ENCODE results near the gene DHX36. TPM values are rescaled to one million over a fixed set of nuclear protein-coding genes. Genes with fewer than 3 reads are reported as not detected.
A peak's percentile ranks its signal among the peaks of the same experiment; 100 is the strongest.

Gene DHX36
- total and polyA plus RNA-seq, 10 of the 15 experiments (the other 5 are each of a cell fraction or from before 2014, with no cell fraction given) = 16.2 to 70.5 (median 41.6) TPM

- FAIRE-seq (no peak), ATAC-seq (peak; percentile 22; the same call in 1 of the 3 replicates), DNase-seq (ENCODE audit: low read depth, low spot score) (no peak)
- Histone ChIP-seq H2AFZ (ENCODE audit: control insufficient read depth, low read depth, low read length) (no peak overlapping the region), H3K27me3 (replicated peaks in 1 of 2; ENCODE audit: control insufficient read depth in 2 of 2, insufficient read depth in 2 of 2, low read length in 1 of 2) (no peaks in the 10 kb centered on the region), H4K20me1 (ENCODE audit: control insufficient read depth, insufficient read depth) (no peaks in the 10 kb centered on the region), H3K36me3 (ENCODE audit: control insufficient read depth in 2 of 2, insufficient read depth in 2 of 2, low read length in 1 of 2) (peaks cover 5 to 16% of the 10 kb centered on the region in 2 experiments), H3K9ac (ENCODE audit: control insufficient read depth, insufficient read depth, low read length) (no peak overlapping the region), H3K9me3 (replicated peaks; ENCODE audit: control insufficient read depth, insufficient read depth, low read length) (no peaks in the 10 kb centered on the region), H3K4me1 (ENCODE audit: control insufficient read depth, insufficient read depth, low read length) (no peaks in the 10 kb centered on the region; the same call in 1 of the 2 replicates), H3K4me2 (ENCODE audit: control insufficient read depth, insufficient read depth) (no peak overlapping the region), H3K27ac (ENCODE audit: control insufficient read depth, insufficient read depth) (no peak overlapping the region), H3K4me3 (no peak overlapping the region), H3K79me2 (ENCODE audit: control insufficient read depth, insufficient read depth, low read length) (no peaks in the 10 kb centered on the region)
- in situ Hi-C loops (cut with MboI) (no loop called here), intact Hi-C loops (cut with micrococcal nuclease; ENCODE audit: unreplicated experiment) (no loop called here)
- SMC1A ChIA-PET (ENCODE audit: uncharacterized antibody, unreplicated experiment) = interaction anchor here (0.8 kb wide), 1 partner anchor 10 kb away, joined by 3 read pairs; no protein-coding TSS in a partner anchor
- CTCF ChIA-PET = interaction anchor here (1.0 kb wide), 1 partner anchor 11 kb away, joined by 4 read pairs; no protein-coding TSS in a partner anchor
- no TSS peak for BruUV-seq (replicated peaks)
- TF ChIP-seq RAD51 (IDR thresholded peaks at IDR 0.05) (no peak), ZBTB11 (CRISPR knock-in tag; IDR thresholded peaks at IDR 0.05) (no peak), SUZ12 (IDR thresholded peaks at IDR 0.05; ENCODE audit: unreplicated experiment) (peak; percentile 25), HDGF (IDR thresholded peaks at IDR 0.05) (no peak), FOXK2 (IDR thresholded peaks at IDR 0.05) (no peak), HDAC2 (IDR thresholded peaks at IDR 0.05) (no peak), EZH2 (IDR thresholded peaks at IDR 0.05; ENCODE audit: borderline replicate concordance, control insufficient read depth, low read depth, low read length) (no peak)
- POLR2A ChIA-PET = interaction anchor here (0.6 to 0.9 kb wide), 2 partner anchors 8 to 855 kb away, joined by 4 to 5 read pairs; no protein-coding TSS in a partner anchor
- RAD21 ChIA-PET (ENCODE audit: unreplicated experiment) = no interaction called here
These were observed 16.9 kb downstream of the DHX36 start for GRCh38 chr3:154307363-154307762.
